Measurements from ENCODE around the gene ACADL. TPM values are rescaled to one million over a fixed set of nuclear protein-coding genes. Genes with fewer than 3 reads are reported as not detected.

ACADL gene
- total RNA-seq, 1 experiment from 2014 or later = not detected

DNA sequence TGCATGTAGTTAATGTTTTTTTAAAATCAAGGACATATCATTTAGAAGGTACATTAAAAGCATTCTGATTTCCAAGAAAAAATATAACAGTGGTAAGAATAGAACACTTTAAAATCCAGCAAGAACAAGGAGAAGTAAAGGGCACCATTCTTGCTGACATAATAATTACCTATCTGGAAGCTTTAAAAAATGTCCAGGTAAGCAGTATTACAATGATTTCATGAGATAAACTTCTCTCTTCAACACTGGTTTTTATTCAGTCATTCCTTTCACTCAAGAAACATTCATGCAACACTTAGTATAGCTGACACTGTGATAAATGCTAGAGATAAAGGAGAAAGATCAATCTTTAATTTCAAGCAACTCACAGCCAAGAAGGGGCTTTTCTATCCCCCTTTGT is 51.2 kb downstream of the ACADL start:
- no peak overlapping the region for H3K9ac ChIP-seq (ENCODE audit: low read length)
- no peaks in the 10 kb centered on the region for H4K20me1 ChIP-seq (ENCODE audit: insufficient read depth)
- BruUV-seq (replicated peaks) = no TSS peak
- H3K27ac ChIP-seq (ENCODE audit: low read depth, low read length) = no peak overlapping the region
- no peak overlapping the region for H3K4me3 ChIP-seq (replicated peaks in 1 of 2; ENCODE audit: low read depth in 1 of 2, low read length in 2 of 2)
- H3K4me2 ChIP-seq (ENCODE audit: low read length) = no peak overlapping the region
- H3K27me3 ChIP-seq (ENCODE audit: insufficient read depth, low read length) = no peaks in the 10 kb centered on the region
- peaks cover 10% of the 10 kb centered on the region; the same call in 1 of the 2 replicates for H3K79me2 ChIP-seq (ENCODE audit: insufficient read depth, low read length)
- ChIA-PET RAD21 (ENCODE audit: low non-redundant PET in 1 of 2, low total read pairs in 2 of 2, uncharacterized antibody in 2 of 2, unreplicated experiment in 2 of 2) (no interaction called here), POLR2A (no interaction called here), CTCF (no interaction called here)
- H3K9me2 ChIP-seq (ENCODE audit: insufficient read depth) = no peaks in the 10 kb centered on the region
- no peak for ATAC-seq
- DNase-seq (ENCODE audit: low read depth, low spot score) = no peak
- peaks cover 6 to 18% of the 10 kb centered on the region in 2 experiments for H3K4me1 ChIP-seq (ENCODE audit: control insufficient read depth in 1 of 2, insufficient read depth in 2 of 2, low read length in 2 of 2)
- H3K36me3 ChIP-seq (ENCODE audit: control insufficient read depth in 1 of 2, insufficient read depth in 2 of 2, low read length in 2 of 2) = no peaks in the 10 kb centered on the region
- TF ChIP-seq JUND (IDR thresholded peaks at IDR 0.05) = no peak
- H3K9me3 ChIP-seq (ENCODE audit: control insufficient read depth in 1 of 2, insufficient read depth in 1 of 2, low read depth in 1 of 2, low read length in 2 of 2) = no peaks in the 10 kb centered on the region
- H2AFZ ChIP-seq (ENCODE audit: low read depth, low read length, poor library complexity, severe bottlenecking) = no peak overlapping the region
- intact Hi-C loops (cut with micrococcal nuclease) = loop anchor here (5.0 kb wide), 2 partner anchors 172 to 747 kb away; partner anchors contain the start of gene RPE

DNA sequence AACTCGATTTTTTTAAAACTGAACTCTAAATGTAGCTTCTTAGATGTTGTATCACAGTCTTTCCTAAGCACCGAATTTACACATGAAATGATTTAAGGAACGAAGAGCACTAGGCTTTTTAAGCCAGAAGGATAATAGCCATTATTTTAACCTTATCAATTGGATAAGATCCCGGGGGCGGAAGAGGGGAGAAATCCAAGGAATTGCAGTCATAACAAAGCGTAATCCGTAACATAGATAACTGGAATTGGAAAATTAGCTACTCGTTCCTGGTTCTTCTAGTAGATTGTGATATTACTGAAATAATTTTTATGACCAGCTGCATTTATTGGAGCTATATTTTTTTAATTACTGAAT is 53.0 kb downstream of the ACADL start:
- H3K79me2 ChIP-seq (ENCODE audit: insufficient read depth, low read length) = peaks cover 13% of the 10 kb centered on the region; the same call in 1 of the 2 replicates
- H2AFZ ChIP-seq (ENCODE audit: low read depth, low read length, poor library complexity, severe bottlenecking) = peak overlapping the region; percentile 82
- H3K4me3 ChIP-seq (replicated peaks in 1 of 2; ENCODE audit: low read depth in 1 of 2, low read length in 2 of 2) = peak overlapping the region; percentile 45 to 68; a peak in 3 of 4 replicates
- intact Hi-C loops (cut with micrococcal nuclease) = loop anchor here (5.0 kb wide), 2 partner anchors 170 to 745 kb away; partner anchors contain the start of gene RPE
- H3K4me1 ChIP-seq (ENCODE audit: control insufficient read depth in 1 of 2, insufficient read depth in 2 of 2, low read length in 2 of 2) = peaks cover 15 to 37% of the 10 kb centered on the region in 2 experiments
- no peak for ATAC-seq
- CTCF ChIA-PET = no interaction called here
- no peak for DNase-seq (ENCODE audit: low read depth, low spot score)
- RAD21 ChIA-PET (ENCODE audit: low non-redundant PET in 1 of 2, low total read pairs in 2 of 2, uncharacterized antibody in 2 of 2, unreplicated experiment in 2 of 2) = no interaction called here
- H4K20me1 ChIP-seq (ENCODE audit: insufficient read depth) = no peaks in the 10 kb centered on the region
- BruUV-seq (replicated peaks) = no TSS peak
- no peaks in the 10 kb centered on the region for H3K9me2 ChIP-seq (ENCODE audit: insufficient read depth)
- POLR2A ChIA-PET = no interaction called here
- H3K27ac ChIP-seq (ENCODE audit: low read depth, low read length) = no peak overlapping the region
- peak overlapping the region; percentile 54; the same call in 1 of the 2 replicates for H3K9ac ChIP-seq (ENCODE audit: low read length)
- peak overlapping the region; percentile 82 for H3K4me2 ChIP-seq (ENCODE audit: low read length)
- TF ChIP-seq, protein P1, sequence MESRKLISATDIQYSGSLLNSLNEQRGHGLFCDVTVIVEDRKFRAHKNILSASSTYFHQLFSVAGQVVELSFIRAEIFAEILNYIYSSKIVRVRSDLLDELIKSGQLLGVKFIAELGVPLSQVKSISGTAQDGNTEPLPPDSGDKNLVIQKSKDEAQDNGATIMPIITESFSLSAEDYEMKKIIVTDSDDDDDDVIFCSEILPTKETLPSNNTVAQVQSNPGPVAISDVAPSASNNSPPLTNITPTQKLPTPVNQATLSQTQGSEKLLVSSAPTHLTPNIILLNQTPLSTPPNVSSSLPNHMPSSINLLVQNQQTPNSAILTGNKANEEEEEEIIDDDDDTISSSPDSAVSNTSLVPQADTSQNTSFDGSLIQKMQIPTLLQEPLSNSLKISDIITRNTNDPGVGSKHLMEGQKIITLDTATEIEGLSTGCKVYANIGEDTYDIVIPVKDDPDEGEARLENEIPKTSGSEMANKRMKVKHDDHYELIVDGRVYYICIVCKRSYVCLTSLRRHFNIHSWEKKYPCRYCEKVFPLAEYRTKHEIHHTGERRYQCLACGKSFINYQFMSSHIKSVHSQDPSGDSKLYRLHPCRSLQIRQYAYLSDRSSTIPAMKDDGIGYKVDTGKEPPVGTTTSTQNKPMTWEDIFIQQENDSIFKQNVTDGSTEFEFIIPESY (IDR thresholded peaks at IDR 0.05; ENCODE audit: extremely low read depth, insufficient replicate concordance, low read length) = no peak
- no peaks in the 10 kb centered on the region for H3K36me3 ChIP-seq (ENCODE audit: control insufficient read depth in 1 of 2, insufficient read depth in 2 of 2, low read length in 2 of 2)
- H3K27me3 ChIP-seq (ENCODE audit: insufficient read depth, low read length) = no peaks in the 10 kb centered on the region
- no peaks in the 10 kb centered on the region for H3K9me3 ChIP-seq (ENCODE audit: control insufficient read depth in 1 of 2, insufficient read depth in 1 of 2, low read depth in 1 of 2, low read length in 2 of 2)

Data from HCT116 (cell line).